WERI-Rb-1 (cell line): ENCODE data around the gene KHSRP.

Source experiments
- DNase-seq: peaks from one replicate; pipeline ENCODE4 v3.0.0-alpha.2; 2020
- H3K27ac ChIP-seq: fragments of 250-450 bp; sonication (Bioruptor Pico); 2 replicates; pipeline ENCODE4 v1.5.1; 2020; ENCODE audit warnings: mild to moderate bottlenecking, moderate library complexity
- H3K27me3 ChIP-seq: fragments of 250-450 bp; sonication (Bioruptor Pico); 2 replicates; pipeline ENCODE4 v1.5.1; 2021; ENCODE audit warnings: mild to moderate bottlenecking, low read depth, moderate library complexity; ENCODE audit not compliant: insufficient read depth, severe bottlenecking
- H3K36me3 ChIP-seq: fragments of 250-450 bp; sonication (Bioruptor Pico); 2 replicates; pipeline ENCODE4 v1.5.1; 2020; ENCODE audit warnings: mild to moderate bottlenecking, moderate library complexity
- H3K4me3 ChIP-seq: 2 replicates; pipeline ENCODE4 v1.5.1; 2011; ENCODE audit warnings: low read depth, mild to moderate bottlenecking, control low read depth, low read length
- H3K9me3 ChIP-seq: fragments of 250-450 bp; sonication (Bioruptor Pico); 2 replicates; pipeline ENCODE4 v1.5.1; 2021; ENCODE audit warnings: mild to moderate bottlenecking, moderate library complexity; ENCODE audit not compliant: severe bottlenecking
- CTCF ChIP-seq: IDR thresholded peaks from 2 replicates; pipeline ENCODE4 v1.5.1; 2011; ENCODE audit warnings: low read depth, mild to moderate bottlenecking, control low read depth, inconsistent platforms, low read length

KHSRP gene, protein sequence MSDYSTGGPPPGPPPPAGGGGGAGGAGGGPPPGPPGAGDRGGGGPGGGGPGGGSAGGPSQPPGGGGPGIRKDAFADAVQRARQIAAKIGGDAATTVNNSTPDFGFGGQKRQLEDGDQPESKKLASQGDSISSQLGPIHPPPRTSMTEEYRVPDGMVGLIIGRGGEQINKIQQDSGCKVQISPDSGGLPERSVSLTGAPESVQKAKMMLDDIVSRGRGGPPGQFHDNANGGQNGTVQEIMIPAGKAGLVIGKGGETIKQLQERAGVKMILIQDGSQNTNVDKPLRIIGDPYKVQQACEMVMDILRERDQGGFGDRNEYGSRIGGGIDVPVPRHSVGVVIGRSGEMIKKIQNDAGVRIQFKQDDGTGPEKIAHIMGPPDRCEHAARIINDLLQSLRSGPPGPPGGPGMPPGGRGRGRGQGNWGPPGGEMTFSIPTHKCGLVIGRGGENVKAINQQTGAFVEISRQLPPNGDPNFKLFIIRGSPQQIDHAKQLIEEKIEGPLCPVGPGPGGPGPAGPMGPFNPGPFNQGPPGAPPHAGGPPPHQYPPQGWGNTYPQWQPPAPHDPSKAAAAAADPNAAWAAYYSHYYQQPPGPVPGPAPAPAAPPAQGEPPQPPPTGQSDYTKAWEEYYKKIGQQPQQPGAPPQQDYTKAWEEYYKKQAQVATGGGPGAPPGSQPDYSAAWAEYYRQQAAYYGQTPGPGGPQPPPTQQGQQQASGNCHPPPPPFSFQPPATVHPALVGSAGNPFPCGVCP

DNA sequence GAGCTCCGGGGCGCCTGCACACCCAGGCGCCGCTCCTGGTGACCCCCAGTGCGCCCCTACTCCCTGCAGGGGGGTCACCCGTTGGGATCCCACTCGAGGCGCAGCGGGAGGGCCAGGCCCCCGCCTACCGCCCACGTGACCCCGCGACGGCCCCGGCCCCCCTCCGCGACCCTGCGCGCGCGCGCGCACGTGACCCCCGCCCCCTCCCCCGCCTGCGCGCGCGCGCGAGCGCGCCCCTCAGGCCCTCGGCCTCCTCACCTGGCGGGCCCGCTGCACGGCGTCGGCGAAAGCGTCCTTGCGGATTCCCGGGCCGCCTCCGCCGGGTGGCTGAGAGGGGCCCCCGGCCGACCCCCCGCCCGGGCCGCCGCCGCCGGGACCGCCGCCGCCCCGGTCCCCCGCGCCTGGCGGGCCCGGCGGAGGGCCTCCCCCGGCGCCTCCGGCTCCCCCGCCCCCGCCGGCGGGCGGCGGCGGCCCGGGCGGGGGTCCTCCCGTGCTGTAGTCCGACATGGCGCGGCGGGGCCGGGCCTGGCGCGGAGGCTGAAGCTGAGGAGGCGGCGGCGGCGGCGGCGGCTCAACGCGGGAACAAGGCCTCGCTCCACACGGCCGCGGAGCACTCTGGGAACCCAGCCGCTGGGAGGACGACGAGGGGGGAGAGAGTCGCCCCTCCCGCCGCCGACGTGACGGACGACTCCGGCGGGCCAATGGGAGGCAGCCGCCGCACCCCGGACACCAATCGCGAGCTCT lies at the start of gene KHSRP:
Gene KHSRP, minus strand, starts transcription at position 617 of the 744 bp plus-strand sequence. Its CDS starts 110 bp downstream, at position 507.
- Histone ChIP-seq H3K27ac (peak within 1 kb of the TSS; percentile 93), H3K27me3 (no peaks in the 10 kb centered on the region), H3K9me3 (peaks cover 5% of the 10 kb centered on the region), H3K36me3 (peaks cover 42% of the 10 kb centered on the region), H3K4me3 (peak within 1 kb of the TSS; percentile 91)
- no peak for DNase-seq
- TF ChIP-seq CTCF: no peak

- Histone ChIP-seq H3K4me3 (no peak overlapping the region), H3K27me3 (no peaks in the 10 kb centered on the region), H3K36me3 (no peaks in the 10 kb centered on the region), H3K9me3 (no peaks in the 10 kb centered on the region), H3K27ac (no peak overlapping the region)
- TF ChIP-seq CTCF: no peak
- DNase-seq: no peak
Observed at GRCh38 chr19:6473647-6474046, 49.0 kb upstream of the KHSRP start.

- Histone ChIP-seq H3K36me3 (no peaks in the 10 kb centered on the region), H3K4me3 (no peak overlapping the region), H3K27ac (no peak overlapping the region), H3K9me3 (no peaks in the 10 kb centered on the region), H3K27me3 (no peaks in the 10 kb centered on the region)
- DNase-seq: no peak
- no peak for TF ChIP-seq CTCF
Observed at GRCh38 chr19:6472713-6473112, 48.1 kb upstream of the KHSRP start.

DNA sequence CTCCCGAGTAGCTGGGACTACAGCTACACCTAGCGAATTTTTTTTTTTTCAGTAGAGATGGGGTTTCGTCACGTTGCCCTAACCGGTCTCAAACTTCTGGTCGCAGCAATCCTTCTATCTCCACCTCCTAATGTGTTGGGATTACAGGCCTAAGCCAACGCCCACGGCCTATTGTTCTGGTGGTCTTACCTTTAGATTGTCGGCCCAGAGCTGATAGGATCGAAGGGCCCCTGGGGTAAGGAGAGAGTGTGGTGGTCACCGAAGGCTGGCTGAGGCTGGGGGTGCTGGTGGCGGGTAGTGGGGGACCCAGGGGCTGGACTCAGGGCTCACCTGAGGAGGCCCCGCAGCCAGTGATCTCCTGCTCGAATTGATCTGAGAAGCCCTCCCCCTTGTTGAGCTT lies 46.5 kb upstream of the KHSRP start:
- Histone ChIP-seq H3K9me3 (no peaks in the 10 kb centered on the region), H3K27me3 (peaks cover 5% of the 10 kb centered on the region), H3K27ac (no peak overlapping the region), H3K4me3 (no peak overlapping the region), H3K36me3 (no peaks in the 10 kb centered on the region)
- DNase-seq: no peak
- TF ChIP-seq CTCF: no peak

DNA sequence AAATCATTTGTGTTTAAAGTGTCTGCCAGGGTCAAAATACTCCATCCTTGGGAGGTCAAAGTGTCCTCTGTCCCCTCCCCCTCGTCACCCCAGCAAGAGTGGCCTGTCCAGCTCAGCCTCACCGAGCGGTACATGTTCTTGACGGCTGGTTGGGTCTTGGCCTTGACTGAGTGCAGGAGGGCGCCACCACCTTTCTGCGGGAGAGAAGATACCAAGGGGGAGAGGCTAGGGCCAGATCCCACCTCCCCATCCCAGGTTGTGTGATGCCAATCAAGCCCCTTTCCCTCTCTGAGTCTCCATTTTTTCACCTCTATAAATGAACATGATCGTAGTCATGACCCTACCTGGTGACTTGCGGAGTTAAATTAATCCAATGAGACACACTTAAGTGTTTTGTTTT lies 45.6 kb upstream of the KHSRP start:
- Histone ChIP-seq H3K27me3 (peaks cover 5% of the 10 kb centered on the region), H3K9me3 (no peaks in the 10 kb centered on the region), H3K27ac (no peak overlapping the region), H3K4me3 (no peak overlapping the region), H3K36me3 (no peaks in the 10 kb centered on the region)
- DNase-seq: no peak
- TF ChIP-seq CTCF: no peak
